Renal cortex interstitium (tissue), 15 donors: Measurements from ENCODE around the gene HPSE. TPM values are rescaled to one million over a fixed set of nuclear protein-coding genes. Genes with fewer than 3 reads are reported as not detected.

ENCODE experiments used
- DNase-seq, 11 donors: peaks; one replicate each; pipeline ENCODE4 v3.0.0-alpha.2; 2013; ENCODE audit warnings: low read depth in 9 of 11, low spot score in 4 of 11; ENCODE audit errors: extremely low read depth in 1 of 11
- long read RNA-seq, 16 experiments: transcript quantifications; one replicate each; lab custom pipeline, GENCODE V29; 2026
- polyA plus RNA-seq, 3 donors: library from polyadenylated mRNA; unstranded; fragments of 120-200 nt; gene quantifications; one replicate each; pipeline ENCODE4 v1.2.1, GENCODE V29; 2013; ENCODE audit not compliant: insufficient read length in 3 of 3

HPSE gene
- 1 to 10 TPM; 1.2 to 3.0 (median 1.7) TPM for polyA plus RNA-seq
- long read RNA-seq, donor 1, full-length matches to known transcripts = 3 of 3 reads
- long read RNA-seq, donor 1, partial matches to known transcripts = 0 of 3 reads
- long read RNA-seq, donor 1, other reads (novel, unspliced or antisense) = 0 of 3 reads
- long read RNA-seq, donor 2 = 0 reads
- long read RNA-seq, donor 3 = 0 reads
- long read RNA-seq, donor 4 = 0 reads
- long read RNA-seq, donor 5 = 0 reads
- long read RNA-seq, donor 6 = 0 reads
- long read RNA-seq, donor 7 = 0 reads
- long read RNA-seq, donor 8 = 0 reads
- long read RNA-seq, donor 9 = 0 reads
- long read RNA-seq, donor 10 = 0 reads
- long read RNA-seq, donor 11 = 0 reads
- long read RNA-seq, donor 12 = 0 reads
- long read RNA-seq, donor 13 = 0 reads
- long read RNA-seq, donor 14 = 0 reads
- long read RNA-seq, donor 15 = 0 reads
- long read RNA-seq, donor 16, full-length matches to known transcripts = 1 of 1 reads
- long read RNA-seq, donor 16, partial matches to known transcripts = 0 of 1 reads
- long read RNA-seq, donor 16, other reads (novel, unspliced or antisense) = 0 of 1 reads

DNA sequence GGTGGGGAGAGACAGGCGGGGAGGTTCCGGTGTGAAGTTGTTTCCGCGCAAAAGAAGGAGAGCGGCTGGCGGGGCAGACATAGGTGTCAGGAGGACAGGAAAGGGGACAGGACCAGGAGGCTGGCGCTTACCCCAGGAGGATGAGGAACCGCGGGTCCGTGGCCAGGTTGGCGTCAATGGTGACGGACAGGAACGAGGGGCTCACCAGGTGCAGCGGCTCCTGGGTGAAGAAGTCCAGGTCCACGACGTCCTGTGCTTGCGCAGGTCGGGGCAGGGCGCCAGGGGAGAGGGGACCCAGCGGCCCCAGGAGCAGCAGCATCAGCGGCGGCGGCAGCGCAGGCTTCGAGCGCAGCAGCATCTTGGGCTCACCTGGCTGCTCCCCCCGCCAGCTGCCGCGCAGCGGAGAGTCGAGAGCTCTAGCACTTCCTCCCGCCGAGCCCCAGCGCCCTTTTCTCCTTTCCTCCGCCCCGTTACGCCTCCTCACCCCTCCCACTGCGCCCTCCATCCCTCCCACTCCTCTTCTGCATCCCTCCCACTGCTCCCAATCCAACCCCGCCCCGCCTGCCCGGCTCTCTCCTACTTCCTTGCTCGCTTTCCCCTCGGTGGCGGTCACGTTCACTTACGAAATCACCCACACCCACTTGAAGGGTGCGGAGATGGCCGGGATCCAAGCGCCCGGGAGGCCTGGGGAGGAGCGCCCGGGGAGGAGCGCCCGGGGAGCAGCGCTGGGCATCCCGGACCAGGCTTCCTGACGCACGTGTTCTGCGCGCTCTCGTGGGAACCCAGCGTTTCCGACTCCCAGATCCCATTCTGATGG, at the start of gene HPSE:
Gene HPSE, minus strand, starts transcription at position 424 of the 817 bp plus-strand sequence. Its CDS starts 66 bp downstream, at position 358.
- DNase-seq = peak; percentile 17 to 55 (median 47)

DNA sequence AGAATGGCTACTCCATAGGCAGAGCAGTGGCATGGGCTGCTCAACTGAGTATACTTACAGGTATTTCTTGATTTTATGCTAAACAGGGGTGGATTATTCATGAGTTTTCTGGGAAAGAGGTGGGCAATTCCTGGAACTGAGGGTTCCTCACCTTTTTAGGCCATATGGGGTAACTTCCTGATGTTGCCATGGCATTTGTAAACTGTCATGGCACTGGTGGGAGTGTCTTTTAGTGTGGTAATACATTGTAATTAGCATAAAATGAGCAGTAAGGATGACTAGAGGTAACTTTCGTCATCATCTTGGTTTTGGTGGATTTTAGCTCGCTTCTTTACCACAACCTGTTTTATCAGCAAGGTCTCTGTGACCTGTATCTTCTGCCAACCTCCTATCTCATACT, 48.2 kb upstream of the HPSE start:
- no peak for DNase-seq

DNA sequence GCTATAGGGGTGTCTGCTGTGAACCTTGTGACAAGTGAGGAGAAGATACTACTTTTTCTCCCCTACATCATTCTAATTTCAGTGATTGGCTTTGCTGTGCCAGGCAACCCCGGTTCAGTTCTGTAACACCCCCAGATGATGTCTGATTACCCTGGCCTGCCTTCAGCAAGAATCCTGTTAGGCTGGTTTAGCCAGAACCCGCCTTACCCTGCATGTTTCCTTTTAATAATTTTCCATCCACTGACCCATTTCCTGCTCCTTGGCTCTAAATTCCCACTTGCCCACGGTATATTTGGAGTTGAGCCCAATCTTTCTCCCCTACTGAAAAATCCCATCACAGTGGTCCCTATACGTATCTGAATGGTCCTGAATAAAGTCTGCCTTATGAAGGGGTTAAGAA, 46.5 kb upstream of the HPSE start:
- DNase-seq = no peak

DNA sequence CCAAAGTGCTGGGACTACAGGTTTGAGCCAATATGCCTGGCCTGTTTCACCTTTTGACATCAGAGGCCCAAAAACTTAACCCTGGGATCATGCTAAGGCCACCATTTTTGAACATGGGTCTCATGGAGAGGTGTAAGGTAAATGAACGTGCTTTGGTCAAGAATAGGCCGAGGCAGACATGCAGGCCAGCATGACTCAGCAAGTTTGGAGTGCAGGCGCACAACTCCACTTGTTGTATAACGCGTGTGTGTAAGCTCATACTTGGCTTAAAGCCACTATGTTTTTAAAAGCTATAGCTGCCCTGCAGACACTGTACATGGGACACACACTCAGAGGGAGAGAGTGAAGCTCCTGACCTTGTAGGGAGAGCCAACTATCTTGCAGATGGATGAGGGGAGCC, 43.8 kb upstream of the HPSE start:
- DNase-seq = no peak

DNA sequence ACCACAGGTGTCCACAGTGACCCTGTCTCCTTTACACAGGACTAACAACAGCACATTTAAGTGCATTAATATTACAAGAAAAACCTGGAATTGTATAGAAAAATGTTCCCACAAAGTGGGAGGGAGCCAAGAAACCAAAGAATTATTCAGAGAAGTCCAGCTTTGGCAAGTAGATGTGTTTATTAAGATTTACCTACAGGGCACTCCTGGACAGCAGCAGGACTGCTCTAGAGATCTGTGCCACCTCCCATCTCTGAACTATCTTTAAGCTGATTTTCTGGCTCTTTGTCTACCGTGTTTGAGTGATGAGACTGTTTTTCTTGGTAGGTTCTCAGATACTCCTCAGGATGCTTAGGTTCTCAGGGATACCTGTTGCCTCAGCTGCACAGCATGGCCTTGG, 38.3 kb upstream of the HPSE start:
- DNase-seq = no peak

DNA sequence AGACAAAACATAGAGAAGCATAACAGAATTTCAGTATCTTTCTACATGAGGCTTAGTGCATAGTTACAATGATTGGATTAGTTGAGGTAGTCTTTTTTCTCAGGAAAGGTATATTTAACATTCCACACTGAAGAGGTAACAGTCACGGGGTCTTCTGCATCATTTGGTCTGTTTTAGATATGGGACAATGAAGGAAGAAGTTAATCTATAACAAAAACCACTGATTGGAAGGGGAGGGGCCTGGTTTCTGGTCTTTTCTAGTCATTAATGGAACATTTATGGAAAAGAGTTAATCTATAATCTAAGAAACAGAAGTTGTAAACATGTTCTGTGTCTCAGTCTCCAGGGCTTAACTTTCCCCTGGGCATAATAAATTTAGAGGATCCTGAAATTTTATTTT, 37.3 kb upstream of the HPSE start:
- DNase-seq = no peak

DNA sequence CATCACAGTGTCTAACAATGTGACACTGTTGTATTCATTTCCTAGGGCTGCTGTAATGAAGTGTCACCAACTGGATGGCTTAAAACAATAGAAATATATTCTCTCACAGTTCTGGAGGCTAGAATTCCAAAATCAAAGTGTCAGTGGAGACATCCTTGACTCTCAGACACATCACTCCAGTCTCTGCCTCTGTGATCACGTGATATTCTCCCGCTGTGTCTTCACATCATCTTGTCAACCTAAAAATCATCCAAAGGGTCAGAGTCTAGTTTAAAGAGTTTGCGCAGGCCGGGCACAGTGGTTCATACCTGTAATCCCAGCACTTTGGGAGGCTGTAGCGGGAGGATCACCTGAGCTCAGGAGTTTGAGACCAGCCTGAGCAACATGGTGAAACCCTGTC, 36.6 kb upstream of the HPSE start:
- no peak for DNase-seq

DNA sequence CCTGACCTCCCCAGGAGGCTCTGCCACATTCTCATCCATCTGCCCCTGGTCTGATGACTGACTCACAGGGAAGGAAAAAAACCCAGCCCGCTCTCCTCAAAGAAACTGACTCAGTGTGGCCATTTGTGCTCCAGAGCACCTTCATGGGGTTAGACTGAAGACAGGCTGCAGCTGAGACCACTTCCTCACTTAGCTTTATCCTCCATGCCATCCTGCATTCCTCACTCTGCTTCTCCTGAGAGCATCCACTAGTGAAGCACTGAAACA, 35.9 kb upstream of the HPSE start:
- no peak for DNase-seq

DNA sequence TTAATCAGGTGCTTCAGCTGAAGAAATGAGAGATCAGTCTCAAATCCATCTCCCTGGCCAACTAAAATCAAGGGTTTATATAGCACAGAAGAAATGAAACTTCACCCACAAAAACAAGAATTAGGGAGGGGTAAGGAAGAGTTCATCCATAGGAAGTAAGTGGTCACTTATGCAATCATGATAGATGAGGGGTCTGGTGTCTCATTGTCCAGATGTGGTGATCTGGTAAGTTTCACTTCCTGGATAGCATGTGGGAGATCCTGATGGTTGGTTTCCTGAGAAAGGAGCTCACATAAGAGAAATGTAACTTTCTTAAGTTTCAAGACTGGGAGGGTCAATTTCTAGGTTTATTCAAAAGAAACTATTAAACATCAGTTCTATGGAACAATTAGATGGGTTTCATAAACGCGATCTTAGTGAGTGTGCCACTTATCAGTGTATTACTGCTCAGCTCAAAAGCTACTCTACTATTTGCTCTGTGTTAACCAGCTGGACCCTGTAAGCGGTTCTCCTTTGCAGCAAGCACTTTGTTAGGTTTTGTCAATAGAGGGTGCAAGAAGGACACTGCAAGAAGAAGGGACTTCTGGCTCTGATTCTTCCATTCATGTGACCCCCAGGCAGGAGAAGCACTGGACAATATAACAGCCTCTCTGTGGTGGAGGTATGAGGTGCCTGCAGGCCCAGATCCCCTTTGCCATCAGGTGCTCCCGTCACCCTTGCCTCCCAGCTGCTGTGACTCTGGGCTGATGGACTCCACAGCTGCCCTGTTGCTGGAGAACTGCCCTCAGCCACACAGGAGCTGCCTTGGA, 35.4 kb upstream of the HPSE start:
- DNase-seq = no peak

DNA sequence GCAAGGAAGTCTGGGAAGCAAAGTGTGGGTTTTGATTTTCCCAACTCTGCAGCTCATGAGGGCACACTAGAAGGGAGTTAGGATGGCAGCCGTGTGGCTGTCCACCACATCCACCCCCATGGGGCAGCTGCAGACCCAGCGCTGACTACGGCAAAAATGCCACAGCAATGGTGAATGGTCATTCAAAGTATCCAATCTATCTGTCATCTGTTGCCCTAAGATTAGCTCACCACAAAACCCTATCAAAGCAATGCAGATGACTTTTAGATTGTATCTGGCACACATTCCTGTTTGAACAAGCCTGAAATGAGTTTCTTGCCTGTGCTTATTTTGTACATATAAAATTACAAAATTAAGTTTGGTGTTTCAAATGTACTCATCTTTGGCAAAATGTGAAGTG, 29.7 kb upstream of the HPSE start:
- DNase-seq = no peak

DNA sequence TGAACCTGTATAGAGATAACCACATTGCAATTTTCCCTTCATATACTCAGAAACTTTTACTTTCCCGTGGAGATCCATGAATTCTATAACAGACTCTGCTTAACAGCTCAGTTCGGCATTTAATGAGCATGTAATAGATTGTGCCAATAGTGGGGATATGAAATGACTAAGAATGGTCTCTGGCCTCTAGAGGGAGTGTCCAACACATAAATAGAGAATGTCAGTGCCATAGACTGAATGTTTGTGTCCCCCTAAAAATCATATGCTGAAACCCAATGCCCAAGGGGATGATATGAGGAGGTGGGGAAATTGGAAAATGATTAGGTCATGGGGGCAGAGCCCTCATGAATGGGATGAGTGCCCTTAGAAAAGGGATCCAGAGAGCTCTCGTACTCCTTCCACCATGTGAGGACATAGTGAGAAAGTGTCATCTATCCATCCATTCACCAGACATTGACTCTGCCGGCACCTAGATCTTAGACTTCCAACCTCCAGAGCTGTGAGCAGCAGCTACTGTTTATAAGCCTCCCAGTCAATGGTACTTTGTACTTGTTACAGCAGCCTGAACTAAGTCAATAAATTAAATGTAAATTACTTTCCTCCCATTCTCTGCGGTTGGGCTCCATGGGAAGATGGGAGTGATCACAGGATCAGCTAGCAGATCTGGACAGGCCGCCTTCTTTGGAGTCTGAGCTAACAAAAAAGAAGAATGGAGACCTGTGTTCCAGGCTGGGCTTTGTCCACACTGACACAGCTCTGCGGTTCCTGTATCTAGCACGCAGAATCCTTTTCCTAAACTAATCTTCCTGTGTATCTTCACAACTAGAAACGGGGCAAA, 28.1 kb upstream of the HPSE start:
- DNase-seq = peak in 4 of 11 donors; percentile 20 to 37 (median 24)

DNA sequence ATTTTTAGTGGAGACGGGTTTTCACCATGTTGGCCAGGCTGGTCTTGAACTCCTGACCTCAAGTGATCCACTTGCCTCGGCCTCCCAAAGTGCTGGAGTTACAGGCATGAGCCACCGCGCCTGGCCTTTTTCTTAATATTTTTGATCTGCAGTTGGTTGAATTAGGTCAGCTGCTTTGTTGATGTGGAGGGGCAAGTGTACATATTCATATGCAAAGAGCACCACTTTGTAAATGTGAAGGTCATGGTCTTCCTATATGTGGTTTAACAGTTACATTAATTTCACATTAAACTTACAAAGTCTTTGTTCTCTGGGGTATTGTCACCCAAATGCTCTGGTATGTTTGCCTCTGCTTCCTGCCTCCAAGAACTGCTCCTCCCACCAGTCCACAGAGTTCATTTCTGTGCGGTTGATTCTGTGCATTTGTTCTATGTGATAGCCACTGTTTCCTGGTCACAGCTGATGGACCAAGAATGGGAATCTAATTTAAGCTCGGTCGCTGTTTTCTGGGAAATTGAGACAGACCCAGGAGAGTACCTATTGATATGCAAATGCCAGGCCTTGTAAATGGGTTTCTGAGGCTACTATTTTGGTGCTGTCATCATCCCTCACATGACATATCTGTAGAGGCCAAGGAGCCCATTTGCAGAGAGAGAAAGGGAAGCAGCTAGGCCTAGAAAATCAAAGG, 26.9 kb upstream of the HPSE start:
- no peak for DNase-seq

DNA sequence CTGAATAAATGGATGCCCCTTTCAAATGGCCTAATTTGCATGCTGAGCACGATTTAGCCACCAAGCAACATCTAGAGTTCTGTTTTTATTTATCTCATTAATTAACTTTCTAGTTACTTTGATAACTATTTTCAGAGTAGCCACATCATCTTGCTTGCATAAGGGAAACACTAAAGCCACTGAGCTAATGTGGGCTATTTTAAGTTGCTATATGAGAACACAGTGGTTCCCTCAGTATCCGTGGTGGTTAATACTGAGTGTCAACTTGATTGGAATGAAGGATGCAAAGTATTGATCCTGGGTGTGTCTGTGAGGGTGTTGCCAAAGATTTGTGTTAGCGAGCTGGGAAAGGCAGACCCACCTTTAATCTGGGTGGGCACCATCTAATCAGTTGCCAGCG, 25.4 kb upstream of the HPSE start:
- DNase-seq = no peak

DNA sequence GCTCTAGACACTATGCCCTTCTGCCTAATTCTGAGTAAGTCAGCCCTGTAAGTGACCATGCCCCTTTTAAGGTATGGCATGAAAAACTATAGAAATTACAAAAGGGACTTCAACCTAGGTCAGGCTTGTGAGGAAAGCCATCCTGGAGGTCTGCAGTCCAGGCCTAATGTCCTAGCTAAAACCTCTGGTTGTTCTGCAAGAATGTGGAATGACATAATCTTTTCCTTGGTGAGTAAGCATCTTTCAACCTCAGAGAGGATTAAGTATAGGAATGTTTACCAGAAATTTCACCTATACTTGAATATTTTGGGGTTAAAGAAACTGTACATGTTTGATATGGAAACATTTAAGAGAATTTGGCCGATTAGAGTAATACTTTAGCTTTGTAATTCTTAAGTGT, 23.8 kb upstream of the HPSE start:
- no peak for DNase-seq

DNA sequence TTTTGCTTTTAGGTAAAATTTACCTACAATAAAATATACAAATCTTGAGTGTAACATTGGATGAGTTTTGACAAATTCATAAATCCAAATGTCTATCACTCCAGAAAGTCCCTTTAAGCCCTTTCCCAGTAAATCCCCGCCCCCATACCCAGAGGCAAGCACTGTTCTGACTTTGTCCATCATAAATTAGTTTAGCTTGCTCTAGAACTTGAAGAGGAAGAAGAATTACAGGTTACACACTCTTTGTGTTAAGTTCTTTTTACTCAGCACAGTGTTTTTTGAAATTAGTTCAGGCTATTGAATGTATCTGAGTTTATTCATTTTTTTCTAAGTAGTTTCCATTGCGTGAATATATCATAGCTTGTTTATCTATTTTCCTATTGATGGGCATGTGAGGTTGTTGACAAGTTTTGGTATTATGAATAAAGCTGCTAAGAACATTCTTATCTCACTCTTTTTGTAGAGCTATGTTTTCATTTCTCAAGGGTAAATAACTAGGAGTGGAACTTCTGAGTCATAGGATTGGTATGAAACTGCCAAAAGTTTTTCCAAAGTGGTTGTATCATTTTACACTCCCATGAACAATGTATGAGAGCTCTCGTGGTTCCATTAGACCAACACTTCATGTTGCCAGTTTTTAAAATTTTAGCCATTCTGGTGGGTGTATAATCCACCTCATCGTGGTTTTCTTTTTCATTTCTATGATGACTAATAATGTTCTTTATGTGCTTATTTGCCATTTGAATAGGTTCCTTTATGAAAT, 22.4 kb upstream of the HPSE start:
- no peak for DNase-seq

DNA sequence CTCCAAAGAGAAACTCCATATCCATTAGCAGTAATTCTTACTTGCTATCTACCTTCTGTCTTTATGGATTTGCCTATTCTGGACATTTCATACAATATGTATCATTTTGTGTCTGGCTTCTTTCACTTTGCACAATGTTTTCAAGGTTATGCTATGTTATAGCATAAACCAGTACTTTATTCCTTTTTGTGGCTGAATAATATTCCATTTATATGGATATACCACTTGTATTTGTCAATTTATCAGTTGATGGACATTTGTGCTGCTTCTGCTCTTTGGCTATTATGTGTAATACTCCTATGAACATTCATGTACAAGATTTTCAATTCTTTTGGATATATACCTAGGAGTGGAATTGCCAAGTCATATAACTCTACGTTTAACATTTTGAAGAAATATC, 18.9 kb upstream of the HPSE start:
- no peak for DNase-seq

DNA sequence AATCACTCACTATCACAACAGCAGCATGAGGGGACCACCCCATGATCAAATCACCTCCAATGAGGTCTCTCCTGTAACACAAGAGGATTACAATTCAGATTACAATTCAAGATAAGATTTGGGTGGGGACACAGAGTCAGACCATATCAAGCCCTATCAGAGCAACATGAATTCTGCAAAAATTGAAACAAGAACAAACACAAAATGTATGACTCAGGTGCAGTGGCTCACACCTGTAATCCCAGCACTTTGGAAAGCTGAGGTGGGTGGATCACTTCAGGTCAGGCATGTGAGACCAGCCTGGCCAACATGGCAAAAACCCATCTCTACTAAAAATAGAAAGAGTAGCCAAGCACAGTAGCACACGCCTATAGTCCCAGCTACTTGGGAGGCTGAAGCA, 13.4 kb upstream of the HPSE start:
- no peak for DNase-seq
